ENCODE measurements around the gene CBFB.

GRCh38 chr16:67071476-67072048 is 42.6 kb downstream of the CBFB start:
- TF ChIP-seq CTCF (IDR thresholded peaks at IDR 0.05) (no peak), POLR2A (IDR thresholded peaks at IDR 0.05) (no peak)
